ENCODE data around the gene ZNF423. TPM values are rescaled to one million over a fixed set of nuclear protein-coding genes. Genes with fewer than 3 reads are reported as not detected.
"Not testable (repeated sequence)": the region's sequence is repeated elsewhere in the genome, so short reads cannot be mapped to it uniquely, and the experiment has no call there.

The ZNF423 gene
- total RNA-seq (2014; rRNA removed; shearing (Covaris generic)), result not detected in 2 replicates
- 0.03 and 0.05 TPM in 2 replicates for polyA plus RNA-seq (2015; cell fraction: cytosol; rRNA removed)
- polyA plus RNA-seq (2015; cell fraction: nucleus; rRNA removed), result 0.02 and 0.07 TPM in 2 replicates

DNA sequence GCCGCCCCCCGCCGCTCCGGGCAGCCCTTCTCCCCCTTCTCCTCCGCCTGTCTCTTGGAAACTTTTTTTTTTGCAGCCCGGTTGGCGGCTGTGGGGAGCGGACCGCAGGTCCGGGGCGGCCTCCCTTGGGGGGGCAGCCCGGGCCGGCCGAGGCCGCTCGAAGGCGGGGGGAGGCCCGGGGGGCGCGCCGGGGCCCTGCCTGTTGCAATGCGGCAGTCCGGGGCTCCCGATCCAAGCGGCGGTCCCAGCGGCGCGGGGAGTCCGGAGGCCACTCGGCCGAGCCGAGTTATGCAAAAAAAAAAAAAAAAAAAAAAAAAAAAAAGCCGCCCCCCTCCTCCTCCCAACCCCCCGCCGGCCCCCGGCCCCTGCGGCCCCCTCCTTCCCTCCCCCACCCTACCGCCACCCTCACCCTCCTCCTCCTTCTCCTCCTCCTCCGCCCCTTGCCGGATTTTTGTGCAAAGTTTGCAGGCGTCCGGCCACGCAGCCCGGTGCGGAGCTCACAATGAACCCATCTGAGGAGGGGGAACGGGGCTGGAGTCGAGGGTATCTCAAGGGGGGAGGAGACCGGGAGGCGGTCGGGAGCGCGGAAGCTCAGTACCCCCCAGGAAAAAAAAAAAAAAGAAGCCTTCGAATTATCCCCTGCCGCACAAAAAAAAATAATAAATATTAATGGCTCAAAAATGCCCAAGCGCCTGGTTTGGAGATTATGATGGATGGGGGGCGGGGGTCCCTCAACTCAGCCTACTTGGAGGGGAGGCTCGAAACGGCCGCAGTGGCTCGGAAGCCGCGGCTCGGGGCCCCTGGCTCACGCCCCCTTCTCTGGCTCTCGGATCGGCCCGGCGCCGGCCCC, at the start of gene ZNF423:
Gene ZNF423 (minus strand): TSS at position 291 of the 850 bp plus-strand sequence. CDS start 338 bp downstream, outside the sequence.
- DNase-seq (ENCODE audit: low read depth), result no peak

DNA sequence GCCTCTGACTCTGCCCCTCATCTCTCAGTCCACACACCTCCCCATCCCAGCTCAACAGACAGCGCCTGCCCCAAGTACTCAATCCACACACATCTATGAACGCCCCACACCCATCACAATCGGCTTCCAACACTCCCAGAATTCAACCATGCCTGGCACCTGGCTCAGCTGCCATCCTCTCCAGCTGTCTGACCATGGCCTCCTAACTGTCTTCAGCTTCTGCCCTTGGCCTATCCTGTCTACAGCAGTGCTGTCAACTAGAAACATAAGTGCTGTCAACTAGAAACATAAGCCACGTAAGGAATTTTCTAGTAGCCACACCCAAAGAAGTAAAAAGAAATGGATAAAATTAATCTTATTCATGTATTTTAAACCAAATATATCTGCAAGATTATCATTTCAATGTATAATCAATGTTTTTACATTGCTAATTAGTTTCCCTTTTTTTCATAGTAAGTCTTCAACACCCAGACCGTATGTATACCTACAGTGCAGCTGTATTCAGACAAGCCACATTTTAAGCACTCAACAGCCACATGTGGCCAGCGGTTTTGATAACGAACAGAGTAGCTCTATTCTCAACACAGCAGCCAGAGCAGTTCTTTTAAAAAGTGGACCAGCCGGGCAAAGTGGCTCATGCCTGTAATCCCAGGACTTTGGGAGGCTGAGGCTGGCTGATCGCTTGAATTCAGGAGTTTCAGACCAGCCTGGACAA, 48.6 kb upstream of the ZNF423 start:
- no peak for DNase-seq (ENCODE audit: low read depth)

DNA sequence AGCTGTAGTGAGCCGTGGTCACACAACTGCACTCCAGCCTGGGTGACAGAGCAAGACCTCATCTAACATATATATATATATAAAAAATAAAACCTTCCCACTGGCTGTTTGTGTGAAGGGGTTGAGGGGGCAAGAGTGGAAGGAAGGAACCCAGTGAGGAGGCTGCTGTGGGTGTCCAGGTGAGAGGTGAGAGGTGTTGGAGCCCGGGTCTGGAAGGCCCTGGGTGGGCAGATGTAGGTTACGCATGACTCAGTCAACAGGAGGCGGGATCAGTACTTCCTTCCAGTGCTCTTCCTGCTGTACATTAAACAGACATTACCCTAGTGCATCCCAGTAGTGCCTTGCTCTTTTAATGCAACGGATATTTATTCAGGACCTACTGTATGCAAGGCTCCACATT, 47.0 kb upstream of the ZNF423 start:
- DNase-seq (ENCODE audit: low read depth), result no peak

- no peak for DNase-seq (ENCODE audit: low read depth)
These were observed 45.8 kb upstream of the ZNF423 start for GRCh38 chr16:49901711-49902110.

- DNase-seq (ENCODE audit: low read depth), result no peak
These were observed 45.0 kb upstream of the ZNF423 start for GRCh38 chr16:49900875-49901274.

DNA sequence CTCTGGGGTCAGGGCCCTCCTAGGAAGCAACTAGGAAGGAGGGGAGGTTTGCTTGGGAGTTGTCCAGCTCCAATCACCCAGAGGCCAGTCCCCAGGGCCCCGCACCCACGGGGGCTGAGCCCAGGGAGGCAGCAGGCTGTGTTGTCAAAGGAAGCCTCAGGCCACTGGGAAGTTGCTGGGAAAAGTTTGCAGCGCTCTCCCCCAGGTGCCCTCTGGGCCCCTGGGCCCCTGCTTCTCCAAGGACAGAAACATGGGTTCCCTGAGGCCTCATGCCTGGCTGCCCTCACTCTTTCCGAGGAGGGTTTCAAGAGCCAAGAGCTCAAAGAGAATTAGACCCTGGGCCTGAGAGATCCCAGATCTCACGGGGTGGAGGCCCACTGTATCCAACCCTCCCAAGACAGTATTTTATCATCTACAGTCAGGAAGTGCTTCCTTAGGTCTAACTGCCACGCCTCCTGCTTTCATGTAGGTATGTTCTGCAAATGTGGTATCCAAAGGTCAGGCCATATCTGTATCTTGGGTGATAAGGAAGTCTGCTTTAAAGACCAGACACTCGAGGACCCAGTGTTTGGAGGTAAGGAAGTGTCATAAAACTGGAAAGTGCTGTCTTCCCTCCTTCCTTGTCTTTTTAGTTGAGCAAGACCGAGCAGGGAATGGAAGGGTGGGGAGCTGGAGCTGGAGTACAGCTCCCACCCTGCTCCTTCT, 44.2 kb upstream of the ZNF423 start:
- DNase-seq (ENCODE audit: low read depth), result no peak

DNA sequence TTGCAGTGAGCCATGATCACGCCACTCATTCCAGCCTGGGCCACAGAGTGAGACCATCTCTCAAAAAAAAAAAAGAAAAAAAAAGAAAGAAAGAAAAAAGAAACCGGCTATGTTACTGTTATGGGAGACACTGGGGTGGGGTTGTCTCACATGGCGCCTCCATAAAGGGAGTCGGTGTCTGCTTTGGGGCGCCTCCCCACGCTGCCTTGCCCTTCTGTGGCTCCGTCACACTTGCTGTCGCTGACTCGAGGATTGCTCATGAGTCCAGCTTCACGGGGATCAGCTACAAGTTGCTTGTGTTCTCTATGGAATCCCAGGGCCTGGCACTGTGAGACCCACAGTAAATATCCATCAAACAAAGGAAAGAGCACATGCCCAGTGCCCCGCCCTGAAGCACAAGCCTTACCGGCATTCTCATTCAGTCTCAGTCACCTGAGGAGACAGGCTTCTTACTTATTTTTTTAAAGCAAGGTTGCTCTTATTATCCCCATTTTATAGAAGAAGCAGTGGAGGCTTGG, 40.6 kb upstream of the ZNF423 start:
- no peak for DNase-seq (ENCODE audit: low read depth)

GRCh38 chr16:49890876-49891275, 35.0 kb upstream of the ZNF423 start:
- no peak for DNase-seq (ENCODE audit: low read depth)

GRCh38 chr16:49889725-49890397, 33.9 kb upstream of the ZNF423 start:
- DNase-seq (ENCODE audit: low read depth), result peak; percentile 5

DNA sequence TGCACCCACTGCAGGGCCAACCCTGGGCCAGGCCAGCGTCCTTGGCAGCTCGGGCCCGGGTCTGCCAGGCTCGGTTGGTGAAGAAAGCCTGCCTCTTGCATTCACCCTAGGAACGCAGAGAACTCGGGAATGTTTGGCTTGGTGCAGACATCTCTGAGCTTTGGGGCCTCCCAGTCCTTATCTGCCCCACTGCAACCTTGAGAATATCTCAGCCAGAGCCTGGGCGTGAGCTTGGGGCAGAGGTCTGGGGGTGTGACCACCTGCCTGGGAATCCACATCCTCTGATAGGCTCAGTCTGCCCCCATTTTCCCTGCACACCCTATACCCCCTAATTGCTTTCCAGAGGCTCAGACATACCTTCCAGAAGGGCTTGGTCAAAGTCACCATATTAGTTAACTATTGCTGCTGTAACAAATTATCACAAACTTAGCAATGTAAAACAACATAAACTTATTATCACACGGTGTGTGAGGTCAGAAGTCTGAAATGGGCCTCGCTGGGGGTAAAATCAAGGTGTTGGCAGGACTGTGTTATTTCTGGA, 30.7 kb upstream of the ZNF423 start:
- no peak for DNase-seq (ENCODE audit: low read depth)

- DNase-seq (ENCODE audit: low read depth), result no peak
These were observed 28.4 kb upstream of the ZNF423 start for GRCh38 chr16:49884033-49885015.

DNA sequence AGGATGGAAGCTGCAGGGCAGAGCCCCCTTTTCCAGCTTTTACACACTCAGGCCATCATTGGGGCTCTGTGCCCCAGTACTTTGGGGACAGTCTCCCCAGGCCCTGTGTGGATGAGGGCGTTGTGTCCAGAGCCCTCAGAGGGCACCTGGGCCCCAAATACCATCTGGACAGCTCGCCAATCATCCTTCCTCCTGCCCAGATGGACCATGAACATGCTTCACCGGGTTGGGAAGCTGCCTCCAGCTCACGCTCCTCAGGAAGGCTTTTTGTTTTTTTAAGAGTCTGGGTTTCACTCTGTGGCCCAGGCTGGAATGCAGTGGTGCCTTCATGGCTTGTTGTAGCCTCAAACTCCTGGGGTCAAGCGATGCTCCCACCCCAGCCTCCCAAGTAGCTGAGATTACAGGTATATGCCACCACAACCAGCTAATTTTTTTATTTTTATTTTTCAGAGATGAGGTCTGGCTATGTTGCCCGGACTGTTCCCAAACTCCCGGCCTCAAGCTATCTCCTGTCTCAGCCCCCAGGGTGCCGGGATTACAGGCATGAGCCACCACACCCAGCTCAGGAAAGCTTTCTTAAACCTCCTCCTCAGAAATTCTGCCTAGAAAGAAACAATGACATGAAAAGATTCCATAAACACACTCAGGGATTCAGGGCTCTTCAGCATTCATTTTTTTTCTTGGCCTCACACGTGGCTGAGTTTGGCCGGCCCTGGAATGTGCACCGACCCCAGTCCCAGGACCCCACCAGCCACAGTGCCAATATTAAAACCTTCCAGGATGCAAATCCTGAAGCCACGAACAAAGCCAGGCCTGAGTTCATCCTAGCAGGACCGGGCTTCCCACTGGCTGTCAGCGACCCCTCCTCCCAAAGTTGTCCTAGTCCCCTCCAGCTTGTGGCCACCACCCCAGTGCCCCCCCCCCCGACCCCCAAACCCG, 27.4 kb upstream of the ZNF423 start:
- no peak for DNase-seq (ENCODE audit: low read depth)

DNA sequence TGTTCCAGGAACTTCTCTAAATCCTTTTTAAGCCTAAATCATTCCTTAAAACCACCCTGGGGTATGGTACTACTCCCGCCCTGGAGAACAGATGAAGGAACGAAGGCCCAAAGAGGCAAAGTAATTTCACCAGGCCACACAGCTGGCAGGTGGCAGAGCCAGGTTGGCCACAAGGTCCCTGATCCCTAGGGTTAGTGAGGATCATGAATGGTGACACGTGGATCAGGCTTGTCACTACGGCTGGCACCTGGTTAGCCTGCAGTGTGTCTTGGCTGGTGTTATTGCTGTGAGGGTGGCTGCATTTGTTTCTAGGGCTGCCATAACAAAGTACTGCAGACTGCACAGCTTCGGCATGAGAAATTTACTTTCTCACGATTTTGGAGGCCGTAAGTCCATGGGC, 26.0 kb upstream of the ZNF423 start:
- DNase-seq (ENCODE audit: low read depth), result no peak

- DNase-seq (ENCODE audit: low read depth), result not testable (repeated sequence)
These were observed 22.6 kb upstream of the ZNF423 start for GRCh38 chr16:49878540-49878939.

DNA sequence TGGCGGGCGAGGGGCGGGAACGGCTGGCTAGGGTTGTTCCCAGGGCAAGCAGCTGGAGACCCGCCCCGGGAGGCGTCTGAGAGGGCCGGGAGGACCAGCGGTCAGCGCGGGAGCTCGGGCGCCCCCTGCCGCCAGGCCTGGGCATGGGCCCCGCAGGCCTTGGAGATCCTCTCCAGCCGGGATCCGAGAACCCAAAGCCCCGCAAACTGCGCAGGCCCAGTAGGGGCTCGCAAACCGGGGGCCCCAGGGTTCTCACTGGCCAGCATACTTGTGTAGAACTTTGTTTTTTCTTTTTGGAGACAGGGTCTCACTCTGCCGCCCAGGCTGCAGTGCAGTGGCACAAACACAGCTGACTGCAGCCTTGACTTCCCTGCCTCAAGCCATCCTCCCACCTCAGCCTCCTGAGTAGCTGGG, 20.8 kb upstream of the ZNF423 start:
- peak; percentile 15 for DNase-seq (ENCODE audit: low read depth)

DNA sequence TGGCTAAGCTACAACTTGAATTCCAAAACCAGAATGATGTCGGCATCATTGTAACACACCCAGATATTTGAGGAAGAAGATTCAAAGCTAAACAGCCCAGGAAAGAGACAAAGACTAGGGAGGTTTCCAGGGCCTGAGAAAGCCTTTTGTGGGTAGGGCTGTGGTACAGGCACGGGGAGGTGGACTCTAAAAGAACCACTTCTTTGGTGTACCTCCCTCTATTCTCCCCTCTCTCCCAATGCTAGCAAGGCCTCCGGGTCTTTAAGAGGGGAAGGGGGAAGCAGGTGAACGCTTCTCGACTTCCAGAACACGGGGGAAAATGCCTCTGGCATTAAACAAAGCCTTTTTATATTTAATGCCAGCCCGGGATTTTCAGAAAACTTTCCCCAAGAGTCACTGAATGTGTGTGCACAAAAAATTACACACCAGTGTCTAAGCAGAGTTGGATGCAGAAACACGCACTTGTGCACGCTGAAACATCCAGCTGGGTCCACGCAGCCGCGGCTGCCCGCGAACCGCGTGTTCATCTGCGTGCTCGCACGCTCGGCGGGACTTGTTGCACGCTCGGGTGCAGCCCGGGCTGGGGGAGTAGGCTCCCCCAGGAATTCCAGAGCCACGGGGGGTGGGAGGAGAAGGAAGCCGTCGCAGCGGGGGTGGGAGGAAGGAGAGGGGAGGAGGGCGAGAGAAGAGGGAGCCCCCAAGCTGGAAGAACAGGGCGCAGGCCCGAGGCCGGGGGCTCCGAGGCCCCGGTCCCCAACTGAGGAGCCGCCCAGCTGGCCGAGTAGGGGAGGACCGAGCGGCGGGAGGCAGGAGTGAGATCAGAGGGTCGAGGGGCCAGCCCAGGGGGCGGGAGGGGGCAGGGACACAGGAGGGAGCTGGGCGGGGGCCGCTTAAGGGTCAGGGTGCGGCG, 20.1 kb upstream of the ZNF423 start:
- DNase-seq (ENCODE audit: low read depth), result no peak

DNA sequence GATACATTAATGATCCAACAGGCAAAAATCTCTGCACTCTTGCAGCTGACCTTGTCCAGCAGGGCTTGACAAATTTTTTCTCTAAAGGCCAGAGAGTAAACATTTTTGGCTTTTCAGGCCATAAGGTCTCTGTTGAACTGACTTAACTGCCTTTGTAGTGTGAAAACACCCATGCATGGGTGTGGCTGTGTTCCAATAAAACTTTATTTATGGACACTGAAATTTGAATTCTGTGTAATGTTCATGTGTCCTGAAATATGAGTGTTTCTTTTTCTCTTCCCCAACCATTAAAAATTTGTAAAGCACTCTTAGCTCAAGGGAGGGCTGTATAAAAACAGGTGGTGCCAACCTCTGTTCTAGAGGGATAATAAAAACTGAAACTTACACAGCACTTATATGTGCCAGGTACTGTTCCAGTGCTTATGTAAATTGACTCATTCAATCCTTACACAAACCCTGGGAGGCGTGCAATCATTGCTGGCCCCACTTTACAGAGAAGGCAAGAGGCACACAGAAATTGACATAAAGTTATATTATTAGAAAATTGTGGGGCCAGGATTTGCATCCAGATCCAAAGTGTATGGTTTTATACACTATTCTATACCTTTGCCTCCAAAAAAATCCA, 18.8 kb upstream of the ZNF423 start:
- no peak for DNase-seq (ENCODE audit: low read depth)
